ENCODE results near the gene GPS2. TPM values are rescaled to one million over a fixed set of nuclear protein-coding genes. Genes with fewer than 3 reads are reported as not detected.

The GPS2 gene
- total RNA-seq, 1 donor from 2014 or later: 42.1 TPM

GRCh38 chr17:7292729-7293128 is 22.4 kb downstream of the GPS2 start:
- Mint-ChIP-seq H3K27me3 (ENCODE audit: low read depth) (peaks cover 68% of the 10 kb centered on the region), H3K4me1 (peaks cover 25% of the 10 kb centered on the region), H3K36me3 (no peaks in the 10 kb centered on the region), H3K27ac (no peak overlapping the region), H3K4me3 (no peak overlapping the region), H3K9me3 (no peaks in the 10 kb centered on the region)
- TF ChIP-seq, protein P1, sequence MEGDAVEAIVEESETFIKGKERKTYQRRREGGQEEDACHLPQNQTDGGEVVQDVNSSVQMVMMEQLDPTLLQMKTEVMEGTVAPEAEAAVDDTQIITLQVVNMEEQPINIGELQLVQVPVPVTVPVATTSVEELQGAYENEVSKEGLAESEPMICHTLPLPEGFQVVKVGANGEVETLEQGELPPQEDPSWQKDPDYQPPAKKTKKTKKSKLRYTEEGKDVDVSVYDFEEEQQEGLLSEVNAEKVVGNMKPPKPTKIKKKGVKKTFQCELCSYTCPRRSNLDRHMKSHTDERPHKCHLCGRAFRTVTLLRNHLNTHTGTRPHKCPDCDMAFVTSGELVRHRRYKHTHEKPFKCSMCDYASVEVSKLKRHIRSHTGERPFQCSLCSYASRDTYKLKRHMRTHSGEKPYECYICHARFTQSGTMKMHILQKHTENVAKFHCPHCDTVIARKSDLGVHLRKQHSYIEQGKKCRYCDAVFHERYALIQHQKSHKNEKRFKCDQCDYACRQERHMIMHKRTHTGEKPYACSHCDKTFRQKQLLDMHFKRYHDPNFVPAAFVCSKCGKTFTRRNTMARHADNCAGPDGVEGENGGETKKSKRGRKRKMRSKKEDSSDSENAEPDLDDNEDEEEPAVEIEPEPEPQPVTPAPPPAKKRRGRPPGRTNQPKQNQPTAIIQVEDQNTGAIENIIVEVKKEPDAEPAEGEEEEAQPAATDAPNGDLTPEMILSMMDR (IDR thresholded peaks at IDR 0.05; ENCODE audit: unreplicated experiment): no peak
- DNase-seq (ENCODE audit: low spot score in 2 of 2, unreplicated experiment in 2 of 2): no peak

GRCh38 chr17:7292194-7292593 is 23.0 kb downstream of the GPS2 start:
- H3K4me3 Mint-ChIP-seq: no peak overlapping the region
- H3K36me3 Mint-ChIP-seq: no peaks in the 10 kb centered on the region
- no peak for DNase-seq (ENCODE audit: low spot score in 2 of 2, unreplicated experiment in 2 of 2)
- TF ChIP-seq, protein P1 (IDR thresholded peaks at IDR 0.05; ENCODE audit: unreplicated experiment): no peak
- H3K4me1 Mint-ChIP-seq: peaks cover 25% of the 10 kb centered on the region
- H3K27me3 Mint-ChIP-seq (ENCODE audit: low read depth): peaks cover 71% of the 10 kb centered on the region
- H3K27ac Mint-ChIP-seq: no peak overlapping the region
- no peaks in the 10 kb centered on the region for H3K9me3 Mint-ChIP-seq

DNA sequence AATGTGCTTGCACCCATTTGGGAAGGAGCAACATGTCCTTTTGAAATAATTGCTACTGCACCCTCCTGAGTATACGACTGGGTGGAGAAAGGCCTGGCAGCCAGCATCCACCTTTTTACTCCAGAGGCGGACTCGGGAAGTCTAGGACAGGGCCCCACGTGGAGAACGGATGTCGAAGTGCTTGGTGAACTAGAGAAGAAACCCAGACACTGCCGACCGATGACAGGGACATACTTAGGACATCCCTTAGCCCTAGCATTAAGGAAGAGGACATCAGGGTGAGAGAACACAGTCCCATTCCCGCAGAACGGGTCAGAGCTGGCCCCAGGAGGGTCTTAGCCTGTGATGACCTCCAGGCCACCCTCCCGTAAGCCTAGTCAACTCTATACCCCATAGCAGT is 24.5 kb downstream of the GPS2 start:
- Mint-ChIP-seq H3K36me3 (no peaks in the 10 kb centered on the region), H3K9me3 (no peaks in the 10 kb centered on the region), H3K27ac (no peak overlapping the region), H3K4me1 (peaks cover 22% of the 10 kb centered on the region), H3K4me3 (no peak overlapping the region), H3K27me3 (ENCODE audit: low read depth) (peaks cover 64% of the 10 kb centered on the region)
- TF ChIP-seq, protein P1 (IDR thresholded peaks at IDR 0.05; ENCODE audit: unreplicated experiment): no peak
- no peak for DNase-seq (ENCODE audit: low spot score in 2 of 2, unreplicated experiment in 2 of 2)

GRCh38 chr17:7290166-7290565 is 25.0 kb downstream of the GPS2 start:
- H3K27me3 Mint-ChIP-seq (ENCODE audit: low read depth): peaks cover 59% of the 10 kb centered on the region
- DNase-seq (ENCODE audit: low spot score in 2 of 2, unreplicated experiment in 2 of 2): no peak
- H3K36me3 Mint-ChIP-seq: no peaks in the 10 kb centered on the region
- TF ChIP-seq, protein P1 (IDR thresholded peaks at IDR 0.05; ENCODE audit: unreplicated experiment): no peak
- peaks cover 20% of the 10 kb centered on the region for H3K4me1 Mint-ChIP-seq
- H3K27ac Mint-ChIP-seq: no peak overlapping the region
- H3K9me3 Mint-ChIP-seq: no peaks in the 10 kb centered on the region
- H3K4me3 Mint-ChIP-seq: no peak overlapping the region

DNA sequence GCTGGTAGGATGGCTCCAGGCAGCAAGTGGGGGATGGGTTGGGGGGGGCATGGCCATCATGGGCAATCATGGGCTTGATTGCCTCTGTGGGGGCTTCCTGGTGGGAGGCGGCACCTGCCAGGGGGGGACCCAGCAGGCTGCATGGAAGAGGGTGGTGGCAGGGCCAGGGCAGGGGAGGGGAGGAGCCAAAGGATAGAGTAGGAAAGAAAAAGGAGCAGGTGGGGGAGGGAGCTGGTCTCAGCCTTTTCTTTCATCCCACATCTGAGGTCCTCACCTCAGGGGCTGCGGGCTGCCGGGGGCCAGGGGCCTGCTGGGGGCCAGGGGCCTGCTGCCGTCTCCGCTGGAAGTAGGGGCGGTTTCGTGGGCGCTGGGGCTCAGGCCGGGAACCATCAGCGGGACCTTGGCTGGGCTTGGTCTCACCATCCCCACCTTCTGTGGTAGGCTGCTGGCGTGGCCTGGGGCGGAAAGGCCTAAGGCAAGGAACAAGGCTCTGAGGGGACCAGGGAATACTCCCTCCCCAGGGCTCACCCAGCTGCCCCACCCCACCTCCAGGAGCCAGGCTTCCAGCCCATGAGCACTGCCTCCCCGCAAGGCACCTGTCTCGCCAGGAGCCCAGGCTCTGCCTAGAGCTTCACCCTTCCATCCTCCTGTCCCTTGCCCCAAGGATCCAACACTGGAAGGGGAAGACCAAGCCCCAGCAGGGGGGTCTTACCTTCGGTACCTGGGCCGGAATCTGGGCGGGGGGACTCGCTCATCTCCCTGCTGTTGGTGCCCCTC is 25.7 kb downstream of the GPS2 start:
- TF ChIP-seq, protein P1 (IDR thresholded peaks at IDR 0.05; ENCODE audit: unreplicated experiment): no peak
- H3K36me3 Mint-ChIP-seq: no peaks in the 10 kb centered on the region
- no peaks in the 10 kb centered on the region for H3K9me3 Mint-ChIP-seq
- no peak overlapping the region for H3K27ac Mint-ChIP-seq
- DNase-seq (ENCODE audit: low spot score in 2 of 2, unreplicated experiment in 2 of 2): no peak
- peaks cover 55% of the 10 kb centered on the region for H3K27me3 Mint-ChIP-seq (ENCODE audit: low read depth)
- no peak overlapping the region for H3K4me3 Mint-ChIP-seq
- H3K4me1 Mint-ChIP-seq: peaks cover 16% of the 10 kb centered on the region

Measured in mesothelial cell of epicardium (in vitro differentiated cells).